Ovary (tissue), 3 donors: ENCODE data around the gene PBLD.

Experiments used
- CTCF ChIP-seq, 3 donors: fragments of 450-650 bp in 2 of 3; fragments of 200-600 bp in 1 of 3; IDR thresholded peaks; one replicate each; pipeline versions ENCODE4 v1.5.1 to v1.8.0; 2016 to 2022; ENCODE audit warnings: antibody characterized with exemption in 3 of 3, mild to moderate bottlenecking in 1 of 3
- EP300 ChIP-seq: sonication (generic); formaldehyde crosslinking; IDR thresholded peaks from one replicate; pipeline ENCODE4 v1.6.1; 2017; ENCODE audit warnings: antibody characterized with exemption
- donor health status: DM: no; HTN: no; CAD: no.

- peak in 1 of 3 donors; percentile 9 for TF ChIP-seq CTCF (IDR thresholded peaks at IDR 0.05)
- no peak for TF ChIP-seq EP300
Measured at GRCh38 chr10:68348265-68348741, 15.6 kb upstream of the PBLD start.
